NCI-H82 treated with DMSO at 0.1 percent for 48 hours (cell line): ENCODE measurements around the gene NKAIN4.

Experiments
- DNase-seq: peaks from one replicate; lab custom pipeline; 2025; ENCODE audit not compliant: unreplicated experiment; lab: John Stamatoyannopoulos, UW

NKAIN4 gene

DNA sequence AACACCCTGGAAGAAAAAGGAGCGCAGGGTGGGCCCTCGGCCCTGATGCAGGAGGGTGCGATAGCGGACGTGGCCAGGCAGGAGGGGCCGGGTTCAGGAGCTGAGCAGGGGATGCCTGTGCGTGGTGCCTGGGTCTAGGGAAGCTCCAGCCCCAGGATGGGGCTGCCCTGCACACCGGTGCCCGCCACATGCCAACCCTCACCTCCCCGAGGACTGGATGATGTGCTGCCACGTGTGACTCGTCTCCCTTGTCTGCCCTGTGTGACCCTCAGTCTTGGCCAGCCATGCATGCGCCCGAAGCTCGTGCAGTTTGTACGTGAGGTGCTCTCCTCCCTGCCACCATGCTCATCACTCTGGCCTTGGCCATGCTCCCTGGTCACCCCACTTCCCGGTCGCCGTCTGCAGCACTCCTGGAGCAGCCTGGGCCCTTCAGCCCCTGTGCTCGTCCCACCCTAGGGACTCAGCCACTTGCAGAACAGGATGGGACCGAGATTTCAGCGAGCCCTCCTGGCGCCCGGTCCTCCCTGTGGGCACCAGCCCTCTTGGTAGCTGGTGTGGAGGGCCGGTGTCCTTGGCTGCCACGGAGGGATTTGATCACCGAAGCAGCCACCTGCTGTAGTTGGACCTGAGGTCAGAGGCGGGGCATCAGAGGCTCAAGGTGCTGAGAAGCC is 34.5 kb upstream of the NKAIN4 start:
- no peak for DNase-seq

DNA sequence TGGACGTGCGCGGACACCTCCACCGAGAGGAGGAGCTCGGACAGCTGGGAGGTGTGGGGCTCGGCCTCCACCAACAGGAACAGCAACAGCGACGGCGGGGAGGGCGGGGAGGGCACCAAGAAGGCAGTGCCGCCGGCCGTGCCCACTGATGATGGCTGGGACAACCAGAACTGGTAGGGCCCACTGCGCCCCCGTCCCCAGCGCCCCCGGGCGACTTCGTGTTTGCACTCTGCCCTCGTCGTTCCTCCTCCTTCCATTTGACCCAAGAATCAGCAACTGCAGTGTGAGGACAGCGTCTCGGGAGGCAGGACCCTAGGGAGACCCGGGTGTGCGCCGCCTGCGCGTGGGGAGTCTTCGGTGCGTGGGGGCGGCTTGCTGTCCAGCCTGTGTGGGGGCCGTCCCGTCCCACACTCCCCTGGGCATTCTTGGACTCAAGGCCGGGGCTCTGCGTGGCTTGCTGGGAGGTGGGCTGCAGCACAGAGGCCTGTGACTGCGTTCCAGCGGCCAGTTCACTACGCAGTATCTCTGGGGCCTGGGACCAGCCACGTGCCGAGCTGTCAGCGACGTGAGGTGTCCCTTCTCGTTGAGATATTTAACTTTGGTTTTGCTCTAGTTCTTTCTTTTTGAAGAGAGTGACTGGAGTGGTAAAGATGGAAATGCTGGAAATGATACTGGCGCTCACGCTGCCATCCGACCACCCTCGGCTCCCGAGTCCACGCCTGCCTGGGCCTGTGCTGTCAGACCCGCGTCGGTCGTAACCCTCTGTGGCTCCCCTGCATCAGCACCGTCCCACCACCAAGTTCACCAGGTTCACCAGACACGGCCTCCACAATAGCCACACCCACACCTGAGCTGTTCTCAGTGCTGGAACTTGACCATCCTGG is 33.7 kb upstream of the NKAIN4 start:
- DNase-seq: no peak

DNA sequence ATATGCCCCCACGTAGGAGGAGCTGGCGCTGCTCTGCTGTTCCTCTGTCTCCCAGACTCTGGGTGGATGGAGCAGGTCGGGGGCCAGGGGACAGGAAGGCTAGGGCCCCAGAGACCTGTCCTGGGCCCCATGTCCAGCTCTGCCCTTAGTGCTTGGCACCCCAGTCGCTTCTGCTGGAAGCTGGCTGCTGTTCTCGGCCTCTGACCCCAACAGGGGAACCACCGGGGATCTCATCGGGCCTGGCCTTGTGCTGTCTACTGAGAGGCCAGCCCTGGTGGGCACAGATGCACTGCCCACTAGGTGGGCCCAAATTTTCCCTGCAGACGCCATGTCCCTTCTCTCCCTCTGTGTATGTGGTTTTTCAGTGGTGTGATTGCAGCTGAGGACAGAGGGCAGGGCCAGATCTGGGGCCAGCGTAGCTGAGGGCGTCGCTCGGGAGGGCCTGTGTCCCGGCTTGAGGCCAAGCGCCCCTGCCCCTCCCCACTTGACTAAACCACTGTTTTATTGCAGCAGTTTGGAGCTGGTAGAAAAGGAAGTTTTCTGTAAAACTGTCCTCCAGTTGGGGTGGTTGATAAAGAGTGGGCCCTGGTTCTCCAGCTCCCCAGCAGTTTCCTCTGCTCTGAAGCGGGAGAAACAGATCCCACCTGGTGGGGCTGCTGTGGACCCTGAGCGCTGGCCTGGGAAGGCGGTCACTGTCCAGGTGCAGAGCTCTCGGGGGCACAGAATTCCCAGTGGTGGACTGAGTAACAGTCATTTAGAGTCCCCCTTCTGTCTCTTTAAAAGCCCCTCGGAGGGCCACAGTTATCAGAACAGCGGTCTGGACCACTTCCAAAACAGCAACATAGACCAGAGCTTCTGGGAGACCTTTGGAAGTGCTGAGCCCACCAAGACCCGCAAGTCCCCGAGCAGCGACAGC is 32.8 kb upstream of the NKAIN4 start:
- DNase-seq: no peak

DNA sequence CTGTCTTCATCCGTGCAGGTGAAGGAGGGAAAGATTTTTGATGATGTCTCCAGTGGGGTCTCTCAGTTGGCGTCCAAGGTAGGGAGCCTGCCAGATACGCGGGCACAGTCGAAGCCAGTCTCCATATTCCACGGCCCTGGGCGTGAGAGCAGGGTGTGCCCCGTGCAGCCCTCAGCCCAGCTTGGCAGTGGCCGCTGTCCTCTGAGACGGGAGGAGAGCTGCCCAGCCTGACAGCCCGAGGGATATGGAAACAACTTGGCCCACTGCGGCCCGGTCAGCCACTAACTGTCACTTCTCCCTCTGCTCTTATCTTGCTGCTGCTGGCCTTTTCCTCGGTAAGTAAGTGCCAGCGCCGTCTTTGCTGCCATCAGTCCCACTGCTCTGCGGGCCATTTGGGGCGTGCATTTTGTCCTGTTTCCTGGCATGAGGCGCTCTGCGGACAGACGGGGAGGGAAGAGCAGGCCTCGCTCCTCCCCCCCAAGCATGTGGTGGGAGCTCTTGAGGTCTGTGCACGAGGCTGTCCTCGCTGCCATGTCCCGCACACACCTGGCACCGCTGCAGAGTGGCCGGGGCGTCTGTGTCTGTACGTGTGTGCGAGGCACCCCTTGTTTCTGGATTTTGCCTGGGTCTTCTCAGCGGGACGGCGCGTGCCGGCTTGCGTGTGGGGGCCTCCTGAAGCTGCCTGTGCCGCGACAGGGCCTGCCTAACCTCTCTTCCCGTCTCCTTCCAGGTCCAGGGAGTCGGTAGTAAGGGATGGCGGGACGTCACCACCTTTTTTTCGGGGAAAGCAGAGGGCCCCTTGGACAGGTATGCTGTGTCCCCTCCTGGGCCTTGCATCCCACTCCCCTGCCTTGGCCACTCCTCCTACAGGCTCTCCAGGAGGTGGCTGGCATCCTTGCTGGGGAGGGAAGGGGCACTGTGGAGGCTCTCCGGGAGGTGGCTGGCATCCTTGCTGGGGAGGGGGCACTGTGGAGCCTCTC is 31.7 kb upstream of the NKAIN4 start:
- DNase-seq: no peak

DNA sequence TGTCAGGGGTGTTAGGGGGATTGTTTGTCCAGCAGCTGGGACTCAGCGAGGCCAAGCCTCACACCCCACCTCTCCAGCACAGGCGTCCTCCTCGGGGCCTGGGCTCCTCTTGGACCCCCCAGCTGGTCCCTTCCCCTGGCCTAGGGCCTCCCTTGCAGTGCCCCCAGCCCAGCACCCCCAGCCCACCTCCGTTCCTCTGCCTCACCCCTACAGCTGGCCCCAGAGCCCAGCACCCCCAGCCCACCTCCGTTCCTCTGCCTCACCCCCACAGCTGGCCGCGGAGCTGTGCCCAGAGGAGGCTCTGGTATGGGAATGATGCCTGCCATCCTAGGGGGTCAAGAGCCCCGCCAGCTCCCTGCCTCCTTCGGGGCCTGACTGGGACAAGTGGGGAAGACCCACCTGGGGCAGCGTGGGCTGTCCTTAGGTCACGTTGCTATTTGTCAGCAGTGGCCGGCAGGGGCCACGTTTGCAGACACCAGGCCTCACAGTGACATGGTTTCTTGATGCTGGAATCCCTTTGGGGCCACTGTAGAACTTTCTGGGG is 30.8 kb upstream of the NKAIN4 start:
- no peak for DNase-seq

DNA sequence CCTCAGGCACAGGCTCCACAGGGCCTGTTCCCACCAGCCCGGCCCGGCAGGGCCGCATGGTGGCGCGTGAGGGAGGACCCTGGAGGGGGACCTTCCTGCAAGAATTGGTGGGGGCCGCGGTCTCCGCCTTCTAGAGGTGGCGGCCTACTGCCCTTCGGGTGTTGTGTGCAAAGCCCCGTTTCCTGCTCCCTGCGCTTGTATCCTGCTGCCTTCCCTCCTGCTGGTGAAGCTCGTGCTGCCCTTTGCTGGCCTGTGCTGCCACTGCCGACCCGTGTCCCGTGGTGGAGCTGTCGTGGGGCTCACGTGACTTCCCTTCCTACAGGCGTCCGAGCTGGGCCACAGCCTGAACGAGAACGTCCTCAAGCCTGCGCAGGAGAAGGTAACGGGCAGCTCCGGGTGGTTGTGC is 30.3 kb upstream of the NKAIN4 start:
- DNase-seq: no peak

DNA sequence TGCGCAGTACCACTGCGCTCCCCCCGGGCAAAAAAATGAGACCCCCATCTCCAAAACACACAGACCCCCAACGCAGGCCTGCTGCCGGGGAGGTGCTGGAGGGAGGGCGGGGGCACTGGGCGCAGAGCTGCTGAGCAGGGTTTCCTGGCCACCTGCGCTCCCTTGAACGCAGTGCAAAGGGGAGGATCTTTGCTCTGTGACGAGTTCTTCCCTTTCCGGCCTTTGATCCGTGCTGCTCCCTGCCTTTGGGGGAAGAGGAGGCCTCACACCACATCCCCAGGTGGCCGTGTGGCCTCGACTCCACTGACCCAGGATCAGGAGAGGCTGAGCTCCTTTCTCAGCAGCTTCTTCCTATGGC is 29.8 kb upstream of the NKAIN4 start:
- no peak for DNase-seq

DNA sequence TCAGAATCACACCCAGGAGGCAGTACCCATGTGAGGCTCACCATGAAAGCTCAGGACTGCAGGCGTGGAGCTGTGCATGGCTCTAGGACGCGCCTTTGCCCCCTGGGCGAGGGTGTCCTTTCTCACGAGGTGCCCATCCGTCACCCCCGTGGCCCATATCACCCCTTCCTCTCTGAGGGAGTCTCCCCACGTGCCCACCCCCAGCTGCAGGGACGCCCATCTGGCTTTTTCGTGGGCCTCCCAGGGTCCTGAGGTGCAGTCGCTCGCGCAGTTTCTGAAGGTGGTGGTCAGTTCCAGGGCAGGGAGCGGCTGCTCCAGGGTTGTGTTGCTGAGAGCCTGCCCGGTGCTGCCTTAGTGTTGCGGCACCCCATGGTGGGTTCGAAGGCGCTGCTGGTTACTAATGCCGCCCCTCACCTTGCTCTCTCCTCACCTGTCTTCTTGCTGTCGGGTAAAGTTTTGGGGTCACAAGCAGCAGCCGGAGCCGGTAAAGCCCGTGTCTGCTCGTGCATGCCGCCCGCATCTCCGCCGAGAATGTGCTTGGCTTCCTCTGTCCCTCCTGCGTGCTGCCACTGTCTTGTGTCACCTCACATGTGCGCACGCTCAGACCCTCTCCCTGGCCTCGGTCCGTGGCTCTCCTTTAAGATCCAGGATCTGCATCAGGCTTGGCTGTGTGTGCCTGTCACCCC is 29.3 kb upstream of the NKAIN4 start:
- DNase-seq: no peak

DNA sequence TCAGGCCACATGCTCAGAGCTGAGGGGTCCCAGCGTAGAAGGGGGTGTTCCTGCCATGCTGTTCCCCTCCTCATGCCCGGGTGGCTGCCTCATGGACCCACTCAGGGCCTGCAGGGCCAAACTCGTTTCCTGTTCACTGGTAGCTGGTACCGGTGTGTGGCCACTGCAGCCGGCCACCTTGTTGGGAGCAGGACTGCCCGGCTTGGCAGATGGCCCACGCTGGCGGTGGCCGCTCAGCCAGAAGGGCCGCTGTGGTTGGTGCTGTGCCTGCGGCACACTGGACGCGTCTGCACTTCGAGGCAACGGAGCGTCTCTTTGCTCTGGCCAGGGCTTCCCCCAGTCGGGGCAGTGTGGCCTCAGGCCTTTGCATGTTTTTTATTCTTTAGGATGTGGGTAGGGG is 28.7 kb upstream of the NKAIN4 start:
- no peak for DNase-seq

DNA sequence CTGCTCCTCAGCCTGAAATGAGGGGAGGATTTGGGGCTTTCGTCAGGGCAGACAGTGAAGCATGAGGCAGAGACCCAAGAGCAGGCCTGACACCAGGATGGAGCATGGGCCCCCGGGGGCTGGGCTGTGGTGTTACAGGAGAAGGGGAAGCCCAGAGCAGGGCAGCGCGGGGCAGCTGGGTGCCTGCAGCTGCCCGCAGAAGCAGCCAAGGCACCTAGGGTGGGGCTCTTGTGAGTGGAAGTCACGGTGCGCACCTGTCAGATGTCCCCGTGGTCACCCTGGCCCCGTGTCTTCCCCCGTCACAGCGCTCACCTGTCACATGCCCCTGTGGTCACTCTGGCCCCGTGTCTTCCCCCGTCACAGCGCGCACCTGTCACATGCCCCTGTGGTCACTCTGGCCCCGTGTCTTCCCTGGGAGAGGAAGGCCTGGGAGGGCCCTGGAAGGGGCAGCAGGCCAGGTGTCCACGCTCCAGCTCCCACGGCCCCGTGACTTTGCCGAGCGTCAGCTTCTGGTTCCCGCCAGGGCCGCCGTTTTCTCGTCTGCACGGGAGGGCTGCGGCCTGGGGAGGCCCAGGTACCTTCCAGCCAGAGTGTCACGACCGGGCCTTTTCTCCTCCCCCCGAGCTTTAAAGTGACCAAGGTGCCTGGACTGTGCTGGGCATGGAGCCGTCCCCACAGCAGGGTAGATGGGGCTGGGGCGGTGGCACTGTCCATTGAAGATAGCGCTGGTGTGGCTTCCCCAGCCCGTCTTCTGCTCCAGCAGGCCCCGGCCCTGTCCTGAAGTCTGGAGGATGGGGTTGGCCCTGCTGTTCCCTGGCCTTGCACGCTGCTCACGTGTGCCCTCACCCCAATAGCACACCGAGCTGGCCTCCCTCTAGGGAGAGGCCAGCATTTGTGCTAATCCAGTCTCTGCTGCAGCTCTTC is 27.7 kb upstream of the NKAIN4 start:
- DNase-seq: no peak

DNA sequence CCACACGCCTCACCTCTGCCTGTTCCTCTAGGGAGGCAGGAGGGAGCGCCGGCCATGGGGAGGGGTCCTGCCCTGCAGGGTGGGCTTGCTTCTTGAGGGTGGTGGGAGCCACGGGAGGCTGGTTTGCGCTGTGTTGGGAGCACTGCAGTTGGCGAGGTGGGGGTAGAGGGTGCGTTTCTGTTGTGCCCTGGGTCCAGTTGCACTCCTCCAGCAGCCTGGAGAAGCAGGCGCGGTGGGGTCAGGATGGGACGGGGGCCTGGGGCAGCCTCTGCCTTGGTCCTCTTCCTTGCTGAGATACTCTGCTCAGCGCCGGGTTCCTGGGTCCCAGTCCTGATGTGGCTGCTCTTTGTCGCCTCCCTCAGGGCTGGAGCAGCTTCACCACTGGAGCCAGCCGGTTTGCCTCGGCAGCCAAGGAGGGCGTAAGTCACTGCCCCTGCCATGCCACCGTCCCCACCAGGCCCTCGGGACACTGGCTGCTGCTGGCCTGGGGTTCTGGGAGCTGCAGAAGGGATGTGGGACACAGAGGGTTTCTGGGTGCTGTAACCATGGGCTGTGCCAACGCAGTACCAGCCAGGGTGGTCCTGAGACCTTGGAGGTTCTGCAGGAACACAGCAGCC is 26.8 kb upstream of the NKAIN4 start:
- no peak for DNase-seq

DNA sequence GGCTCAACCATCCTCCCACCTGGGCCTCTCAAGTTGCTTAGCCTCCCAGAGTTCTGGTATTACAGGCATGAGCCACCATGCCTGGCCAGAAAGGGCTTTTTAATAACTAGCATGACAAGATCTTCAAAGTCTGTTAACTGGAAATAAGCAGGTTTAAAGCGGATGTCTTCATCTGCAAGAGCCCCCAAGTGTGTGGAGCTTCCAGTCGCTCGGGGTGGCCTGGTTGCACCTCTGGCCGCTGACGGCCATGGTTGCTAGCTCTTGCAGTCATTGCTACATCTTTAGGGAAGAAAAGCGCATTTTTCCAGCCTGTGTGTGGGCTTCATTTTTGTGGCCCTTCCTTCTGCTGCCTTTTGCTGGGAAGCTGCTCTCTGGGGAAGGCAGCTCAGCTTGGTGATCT is 26.1 kb upstream of the NKAIN4 start:
- DNase-seq: no peak

DNA sequence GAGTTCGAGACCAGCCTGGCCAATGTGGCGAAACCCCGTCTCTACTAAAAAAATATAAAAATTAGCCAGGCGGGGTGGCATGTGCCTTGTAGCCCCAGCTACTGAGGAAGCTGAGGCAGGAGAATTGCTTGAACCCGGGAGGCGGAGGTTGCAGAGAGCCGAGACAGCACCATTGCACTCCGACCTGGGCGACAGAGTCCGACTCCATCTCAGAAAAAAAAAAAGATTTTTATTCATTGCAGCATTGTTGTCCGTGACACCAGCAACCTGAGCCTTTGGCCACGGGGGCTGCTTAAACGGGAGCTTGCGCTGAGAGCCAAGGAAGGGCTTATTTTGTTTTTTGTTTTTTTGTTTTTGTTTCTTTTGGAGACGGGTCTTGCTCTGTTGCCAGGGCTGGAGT is 25.7 kb upstream of the NKAIN4 start:
- no peak for DNase-seq

DNA sequence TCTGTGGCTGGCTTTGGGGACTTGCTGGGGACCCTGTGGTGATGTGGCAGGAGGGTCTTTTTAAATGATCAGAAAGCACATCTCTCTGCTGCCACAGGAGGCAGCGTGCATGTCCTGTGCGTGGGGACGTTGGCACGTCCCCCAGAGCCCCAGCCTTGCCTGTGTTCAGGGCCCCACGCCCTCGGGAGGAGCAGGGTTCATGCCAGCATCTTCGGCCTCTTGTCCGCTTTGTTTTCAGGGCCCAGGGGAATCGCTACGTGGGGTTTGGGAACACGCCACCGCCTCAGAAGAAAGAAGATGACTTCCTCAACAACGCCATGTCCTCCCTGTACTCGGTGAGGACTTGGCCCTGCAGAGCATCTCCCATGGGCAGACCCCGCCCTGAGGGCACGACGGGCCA is 24.4 kb upstream of the NKAIN4 start:
- DNase-seq: no peak

DNA sequence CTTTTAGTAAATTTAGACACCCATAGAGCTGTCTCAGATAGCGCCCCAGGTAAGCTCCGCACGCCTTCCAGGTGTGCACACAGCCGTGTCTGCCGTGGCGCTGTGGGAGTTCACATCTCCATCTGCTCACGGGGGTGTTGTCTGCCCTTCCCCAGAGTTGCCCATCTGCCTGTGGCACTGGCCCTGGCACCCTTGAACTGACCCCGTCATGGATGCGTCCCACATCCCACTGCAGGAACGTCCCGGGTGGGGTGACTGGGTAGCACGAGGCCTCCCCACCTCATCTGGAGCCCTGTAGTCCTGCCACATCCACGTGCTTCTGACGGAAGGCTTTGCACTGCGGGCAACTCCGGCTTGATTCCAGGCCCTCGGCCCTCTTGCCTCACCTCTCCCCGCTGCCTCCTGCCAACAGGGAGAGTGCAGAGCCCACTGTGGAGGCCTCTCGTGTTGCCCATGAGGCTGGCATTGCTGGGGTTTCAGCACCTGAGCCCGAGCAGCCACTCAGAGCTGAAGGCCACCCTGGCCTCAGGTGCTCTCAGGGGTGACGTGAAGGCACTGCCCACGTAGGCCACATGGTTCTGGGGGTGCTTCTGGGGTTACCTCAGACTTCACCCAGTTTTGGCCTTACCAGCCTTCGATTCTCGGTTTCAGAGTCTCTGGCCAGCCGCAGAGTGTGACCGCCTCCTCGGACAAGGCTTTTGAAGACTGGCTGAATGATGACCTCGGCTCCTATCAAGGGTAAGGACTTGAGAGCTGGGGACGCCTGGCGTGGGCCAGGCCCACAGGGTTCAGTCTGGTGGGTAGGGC is 23.4 kb upstream of the NKAIN4 start:
- no peak for DNase-seq

DNA sequence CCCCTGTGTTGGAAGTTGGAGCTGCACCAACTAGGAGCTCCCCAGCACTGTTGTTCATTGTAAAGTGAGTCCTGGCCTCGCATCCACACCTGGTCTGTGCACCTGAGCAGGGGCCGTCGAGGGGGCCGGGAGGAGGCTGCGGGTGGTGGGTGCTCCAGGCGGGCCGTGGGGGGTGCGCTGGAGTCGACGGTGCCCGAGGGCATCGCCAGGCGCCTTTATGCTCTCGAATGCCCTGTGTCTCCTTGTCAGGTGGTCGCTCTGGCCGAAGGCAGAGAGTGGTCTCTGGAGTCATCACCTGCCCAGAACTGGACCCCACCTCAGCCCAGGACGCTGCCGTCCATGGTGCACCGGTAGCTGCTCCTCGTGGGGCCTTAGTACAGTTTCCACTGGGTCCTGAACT is 22.7 kb upstream of the NKAIN4 start:
- no peak for DNase-seq

DNA sequence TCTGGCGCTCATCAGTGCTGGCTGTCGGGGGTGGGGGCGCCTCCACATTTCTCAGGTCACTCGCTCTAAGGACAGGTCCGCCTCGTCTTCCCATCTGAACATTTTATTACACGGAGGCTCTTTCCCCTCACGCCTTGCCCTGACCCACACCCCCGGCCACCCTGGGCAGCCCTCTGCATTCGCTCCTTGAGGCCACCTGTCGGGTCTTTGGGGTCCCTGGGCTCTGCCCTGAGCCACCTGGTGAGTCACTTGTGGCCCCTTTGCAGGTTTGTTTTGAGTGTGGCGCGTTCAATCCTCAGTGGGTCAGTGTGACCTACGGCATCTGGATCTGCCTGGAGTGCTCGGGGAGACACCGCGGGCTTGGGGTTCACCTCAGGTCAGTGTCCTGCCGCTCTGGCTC is 21.6 kb upstream of the NKAIN4 start:
- DNase-seq: no peak
